HepG2 (cell line): Measurements from ENCODE around the gene MTF1. TPM values are rescaled to one million over a fixed set of nuclear protein-coding genes. Genes with fewer than 3 reads are reported as not detected.

Source experiments
- ARID3A ChIP-seq: IDR thresholded peaks from 2 replicates; pipeline ENCODE4 v1.6.1; 2012; ENCODE audit warnings: low read depth, low read length, improper control_type of control experiment
- BCL3 ChIP-seq: sonication (generic); formaldehyde crosslinking; IDR thresholded peaks from 2 replicates; pipeline ENCODE4 v1.5.1; 2020; ENCODE audit warnings: mild to moderate bottlenecking, missing genetic modification reagents, moderate library complexity
- HOXA5 ChIP-seq: sonication (generic); formaldehyde crosslinking; IDR thresholded peaks from 2 replicates; pipeline ENCODE4 v1.4.0; 2020; ENCODE audit warnings: missing genetic modification reagents
- MAX ChIP-seq: IDR thresholded peaks from 2 replicates; pipeline ENCODE4 v1.6.1; 2012; ENCODE audit warnings: inconsistent platforms
- MBNL3 ChIP-seq: fragments of 250-450 bp; sonication (Bioruptor Pico); conservative IDR thresholded peaks from 2 replicates; pipeline ENCODE4 v1.8.0; 2022; ENCODE audit warnings: mild to moderate bottlenecking, inconsistent platforms
- MIER2 ChIP-seq: IDR thresholded peaks from 2 replicates; pipeline ENCODE4 v1.6.1; 2016; ENCODE audit warnings: missing biosample characterization, missing genetic modification reagents
- NCOA2 ChIP-seq: sonication (generic); formaldehyde crosslinking; IDR thresholded peaks from 2 replicates; pipeline ENCODE4 v1.8.0; 2022; ENCODE audit warnings: inconsistent platforms
- RELA ChIP-seq: sonication (generic); formaldehyde crosslinking; IDR thresholded peaks from 2 replicates; pipeline ENCODE4 v1.4.0; 2020; ENCODE audit warnings: missing genetic modification reagents
- SIN3B ChIP-seq: fragments of 150-350 bp; IDR thresholded peaks from 2 replicates; pipeline ENCODE4 v1.6.1; 2014; ENCODE audit warnings: low read length
- STAG1 ChIP-seq: sonication (generic); formaldehyde crosslinking; IDR thresholded peaks from 2 replicates; pipeline ENCODE4 v1.4.0; 2020; ENCODE audit warnings: missing genetic modification reagents
- TFAP4 ChIP-seq: sonication (generic); IDR thresholded peaks from 2 replicates; pipeline ENCODE4 v1.6.1; 2016; ENCODE audit warnings: low read depth, borderline replicate concordance
- TFDP2 ChIP-seq: sonication (generic); formaldehyde crosslinking; IDR thresholded peaks from 2 replicates; pipeline ENCODE4 v1.4.0; 2020; ENCODE audit warnings: missing genetic modification reagents
- TRAFD1 ChIP-seq: sonication (generic); formaldehyde crosslinking; IDR thresholded peaks from 2 replicates; pipeline ENCODE4 v1.5.1; 2020; ENCODE audit warnings: missing genetic modification reagents, mild to moderate bottlenecking, borderline replicate concordance
- ZNF337 ChIP-seq: sonication (generic); formaldehyde crosslinking; IDR thresholded peaks from 2 replicates; pipeline ENCODE4 v1.5.1; 2020; ENCODE audit warnings: missing genetic modification reagents, low read depth, mild to moderate bottlenecking, borderline replicate concordance
- ZNF580 ChIP-seq: IDR thresholded peaks from 2 replicates; pipeline ENCODE4 v1.6.1; 2016; ENCODE audit warnings: low read depth, borderline replicate concordance
- ZNF615 ChIP-seq: sonication (generic); formaldehyde crosslinking; IDR thresholded peaks from 2 replicates; pipeline ENCODE4 v1.5.0; 2020; ENCODE audit warnings: mild to moderate bottlenecking, missing genetic modification reagents, borderline replicate concordance
- polyA plus RNA-seq, 8 experiments: library from polyadenylated mRNA; depleted of rRNA in 3 of 8; stranded (reverse) in 7 of 8; unstranded in 1 of 8; fragments of >200 nt; fragmentation: Illumina TruSeq in 4 of 8; extraction: Trizol in 4 of 8; gene quantifications; 2 replicates each; pipeline versions ENCODE4 v1.2.1 to v1.2.3, GENCODE V29; 2011 to 2016; ENCODE audit warnings: low read depth in 4 of 8, missing spikeins in 1 of 8, mixed read lengths in 1 of 8; ENCODE audit not compliant: insufficient read depth in 1 of 8
- total RNA-seq, 5 experiments: library from RNA; depleted of rRNA; stranded (reverse); fragments of >200 nt; fragmentation: Illumina TruSeq; extraction: Trizol; gene quantifications; 2 replicates each; pipeline ENCODE4 v1.2.3, GENCODE V29; 2016; ENCODE audit warnings: low read depth in 1 of 5

Gene MTF1
- total and polyA plus RNA-seq, 2 of the 13 experiments (the other 11 are each of a cell fraction or from before 2014, with no cell fraction given): 2.4 to 3.3 TPM

GRCh38 chr1:37793773-37794371 lies 65.5 kb downstream of the MTF1 start, which contains the start of gene MANEAL (continued):
- TF ChIP-seq TRAFD1 (CRISPR knock-in tag): no peak
- peak; percentile 72; the same call in 1 of the 2 replicates for TF ChIP-seq BCL3 (CRISPR knock-in tag)
- TF ChIP-seq ZNF615 (CRISPR knock-in tag): no peak
- TF ChIP-seq TFDP2: peak; percentile 61
- peak; percentile 74 for TF ChIP-seq MAX
- TF ChIP-seq MIER2 (CRISPR knock-in tag): no peak
- no peak for TF ChIP-seq TFAP4
- no peak for TF ChIP-seq MBNL3 (CRISPR knock-in tag)
- no peak; the same call in 1 of the 2 replicates for TF ChIP-seq STAG1 (CRISPR knock-in tag)
- no peak; the same call in 1 of the 2 replicates for TF ChIP-seq NCOA2
- no peak for TF ChIP-seq RELA
- no peak for TF ChIP-seq ZNF337
- no peak for TF ChIP-seq SIN3B
- no peak for TF ChIP-seq ZNF580 (CRISPR knock-in tag)
- no peak for TF ChIP-seq ARID3A
- peak; percentile 33; the same call in 1 of the 2 replicates for TF ChIP-seq HOXA5 (CRISPR knock-in tag)
